GM18511 (cell line): Measurements from ENCODE around the gene XPNPEP3.
A peak's percentile ranks its signal among the peaks of the same experiment; 100 is the strongest.
"Not testable (repeated sequence)": the region's sequence is repeated elsewhere in the genome, so short reads cannot be mapped to it uniquely, and the experiment has no call there.

Experiments
- ATAC-seq: cut with Tn5 transposase; IDR thresholded peaks from one replicate; pipeline ENCODE4 v1.9.1; 2021; ENCODE audit warnings: mild to moderate bottlenecking, moderate library complexity; ENCODE audit not compliant: unreplicated experiment

XPNPEP3 gene

DNA sequence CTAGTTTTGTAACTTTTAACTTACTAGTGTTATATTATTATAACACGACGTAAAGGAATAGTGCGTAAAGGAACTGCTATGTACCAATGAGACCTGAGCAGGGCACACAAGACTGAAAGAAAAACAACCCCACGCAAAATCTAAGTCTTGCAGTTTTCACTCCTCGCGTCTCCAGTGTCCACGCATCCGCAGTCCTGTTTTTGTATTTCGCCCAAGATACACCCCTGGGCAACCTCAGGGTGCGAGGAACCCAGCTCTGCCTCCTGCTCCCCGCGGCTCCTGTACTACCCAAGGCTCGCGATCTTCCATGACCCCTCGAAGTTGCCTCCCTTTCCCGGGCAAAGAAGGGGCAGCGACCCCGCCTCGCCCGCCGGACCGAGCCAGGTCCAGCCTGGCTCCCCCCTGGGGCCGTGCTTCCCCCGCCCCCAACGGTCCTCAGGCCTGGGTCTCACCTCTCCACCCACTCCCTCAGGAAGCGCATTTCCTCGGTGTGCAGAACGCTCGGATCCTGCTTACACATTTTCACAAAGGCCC is 902 bp upstream of the XPNPEP3 start:
- ATAC-seq: peak; percentile 24

DNA sequence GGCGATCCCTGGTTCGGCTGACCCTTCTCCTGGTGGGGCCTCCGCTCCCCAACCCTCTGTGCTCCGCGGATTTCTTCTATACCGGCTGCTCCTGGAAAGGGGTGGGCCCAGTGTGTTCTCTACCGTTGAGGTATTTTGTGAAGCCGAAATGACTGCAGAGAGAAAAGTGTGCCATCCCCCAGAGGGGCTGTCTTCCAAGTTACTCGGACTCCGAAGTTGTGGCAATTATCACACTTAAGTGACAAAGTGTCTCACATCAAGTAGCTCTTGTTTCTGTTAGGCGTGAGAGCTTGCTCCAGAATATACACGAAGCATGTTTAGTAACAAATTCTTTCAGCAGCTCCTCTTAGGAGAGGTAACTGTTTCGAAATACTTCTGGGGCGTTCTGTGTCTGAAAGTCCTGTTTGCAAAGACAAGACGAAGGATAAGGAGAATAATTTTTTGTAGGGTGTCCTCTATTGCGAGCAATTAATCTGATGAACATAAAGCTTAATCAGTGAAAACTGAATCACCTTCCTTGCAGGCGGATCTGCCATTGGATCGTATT is 434 bp downstream of the XPNPEP3 start:
- ATAC-seq: no peak

DNA sequence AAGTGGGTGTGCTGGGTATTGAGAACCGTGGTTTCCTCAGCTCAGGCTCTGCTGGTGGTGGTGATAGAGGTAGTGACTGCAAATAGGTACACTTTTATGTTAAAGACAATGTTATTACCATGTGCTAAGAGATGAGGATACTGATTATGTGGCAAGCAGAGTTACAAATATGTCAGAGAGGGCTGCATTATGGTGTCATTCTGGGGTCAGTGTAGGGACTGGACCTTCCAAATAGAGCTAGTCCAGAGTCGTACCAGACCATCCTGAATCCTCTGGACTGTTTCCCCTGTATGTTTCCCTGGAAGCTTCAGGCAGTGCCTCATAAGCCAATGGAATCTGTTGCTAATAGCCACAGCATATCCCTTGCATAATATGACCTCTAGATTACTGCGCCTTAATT is 5.1 kb downstream of the XPNPEP3 start, which contains the start of gene DNAJB7:
DNAJB7 (minus strand) TSS at position 101 of the 400 bp plus-strand sequence. CDS start 119 bp downstream, outside the sequence.
- no peak for ATAC-seq

- no peak for ATAC-seq
Observed at GRCh38 chr22:40862537-40862936, 5.6 kb downstream of the XPNPEP3 start.

DNA sequence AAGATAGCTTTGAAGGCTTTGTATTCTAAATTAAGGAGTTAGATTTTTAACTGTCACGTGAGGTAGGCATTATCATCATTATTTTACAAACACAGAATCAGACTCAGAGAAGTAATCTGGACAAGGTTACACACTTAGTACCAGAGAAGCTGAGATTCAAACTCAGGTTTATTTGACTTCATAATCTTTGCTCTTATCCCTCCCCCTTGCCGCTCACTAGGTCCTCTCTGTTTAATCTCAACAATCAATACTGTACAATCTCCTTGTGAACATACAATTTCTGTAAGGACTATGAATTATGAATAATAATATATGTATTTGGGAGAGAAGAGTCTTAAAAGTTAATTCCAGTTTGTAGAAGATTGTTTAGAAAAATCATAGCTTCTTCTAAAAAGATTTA is 10.2 kb downstream of the XPNPEP3 start:
- no peak for ATAC-seq

DNA sequence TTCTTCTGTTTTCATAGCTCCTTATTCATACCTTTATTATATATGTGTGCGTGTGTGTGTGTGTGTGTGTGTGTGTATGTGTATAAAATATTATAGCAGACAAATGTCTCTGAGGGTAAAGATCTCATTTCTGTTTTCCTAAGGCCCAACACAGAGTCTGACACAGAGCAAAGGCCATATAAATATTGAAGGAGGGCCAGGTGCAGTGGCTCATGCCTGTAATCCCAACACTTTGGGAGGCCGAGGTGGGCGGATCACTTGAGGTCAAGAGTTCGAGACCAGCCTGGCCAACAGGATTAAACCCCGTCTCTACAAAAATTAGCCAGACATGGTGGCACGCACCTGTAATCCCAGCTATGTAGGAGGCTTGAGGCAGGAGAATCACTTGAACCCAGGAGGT is 11.4 kb downstream of the XPNPEP3 start:
- ATAC-seq: not testable (repeated sequence)

- no peak for ATAC-seq
Observed at GRCh38 chr22:40874016-40874415, 17.1 kb downstream of the XPNPEP3 start.

- ATAC-seq: no peak
Observed at GRCh38 chr22:40875111-40875510, 18.2 kb downstream of the XPNPEP3 start.

GRCh38 chr22:40876907-40877306 is 20.0 kb downstream of the XPNPEP3 start:
- ATAC-seq: no peak

DNA sequence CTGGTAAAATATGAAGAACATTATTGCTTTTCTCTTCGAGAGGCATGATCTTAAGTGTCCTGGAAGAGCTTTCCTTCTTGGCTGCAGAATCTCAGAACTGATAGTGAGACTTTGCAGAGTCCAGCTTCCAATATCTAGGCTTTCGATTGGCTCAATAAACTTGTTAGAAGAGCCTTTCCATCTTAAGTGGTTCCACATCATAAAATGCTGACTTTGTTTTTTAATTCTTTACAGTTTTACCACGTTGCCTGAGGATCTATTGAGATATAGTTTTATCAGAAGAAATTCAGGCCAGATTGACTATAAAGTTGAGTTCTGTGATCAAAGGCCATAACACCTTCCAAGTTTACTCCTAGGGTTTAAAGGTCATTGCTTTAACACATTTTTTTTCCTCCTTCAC is 20.5 kb downstream of the XPNPEP3 start:
- ATAC-seq: no peak

DNA sequence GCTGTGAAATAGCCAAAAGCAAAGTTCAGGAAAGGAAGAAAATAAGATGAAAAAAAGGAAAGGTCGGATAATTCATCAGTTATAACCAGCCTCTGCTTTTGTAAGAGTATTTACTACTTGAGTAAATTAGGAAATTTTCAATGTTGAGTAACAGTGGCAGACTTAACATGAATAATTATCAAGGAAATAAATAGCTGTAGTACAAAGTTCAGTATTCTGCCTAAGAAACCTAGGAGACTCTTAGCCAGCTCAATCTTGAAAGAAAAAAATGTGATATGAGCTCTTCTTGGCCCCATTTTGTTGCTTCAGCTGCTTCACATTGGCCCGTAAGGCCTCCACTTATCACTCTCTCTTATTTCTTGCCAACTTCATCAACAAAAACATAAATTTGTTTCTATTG is 22.0 kb downstream of the XPNPEP3 start:
- ATAC-seq: no peak

DNA sequence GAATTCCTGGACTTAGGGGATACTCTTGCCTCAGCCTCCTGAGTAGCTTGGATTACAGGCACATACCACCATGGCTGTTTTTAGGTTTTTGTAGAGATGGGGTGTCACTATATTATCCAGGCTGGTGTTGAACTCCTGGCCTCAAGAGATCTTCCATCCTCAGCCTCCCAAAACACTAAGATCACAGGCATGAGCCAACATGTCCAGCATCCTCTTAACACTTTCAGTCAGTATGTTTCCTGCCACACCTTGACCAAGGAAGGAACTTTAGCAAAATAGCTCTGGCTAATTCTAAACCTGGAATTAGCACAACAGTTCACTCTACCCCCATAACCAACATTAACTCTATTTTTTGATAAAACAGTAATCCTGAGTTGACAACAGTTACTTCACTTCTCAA is 32.2 kb downstream of the XPNPEP3 start:
- no peak for ATAC-seq

DNA sequence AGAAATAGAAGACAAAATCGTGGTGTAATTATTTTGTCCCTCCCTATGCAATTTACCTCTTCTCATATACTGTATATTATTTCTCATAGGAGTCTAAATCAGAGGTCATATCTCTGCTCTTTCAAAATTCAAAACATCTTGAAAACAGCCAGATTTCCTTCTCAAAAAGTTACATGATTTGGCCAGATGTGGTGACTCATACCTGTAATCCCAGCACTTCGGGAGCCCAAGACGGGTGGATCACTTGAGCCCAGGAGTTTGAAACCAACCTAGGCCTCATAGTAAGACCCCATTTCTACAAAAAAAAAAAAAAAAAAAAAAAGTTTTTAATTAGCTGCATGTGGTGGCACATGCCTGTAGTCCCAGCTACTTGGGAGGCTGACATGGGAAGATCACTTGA is 33.9 kb downstream of the XPNPEP3 start:
- ATAC-seq: no peak

DNA sequence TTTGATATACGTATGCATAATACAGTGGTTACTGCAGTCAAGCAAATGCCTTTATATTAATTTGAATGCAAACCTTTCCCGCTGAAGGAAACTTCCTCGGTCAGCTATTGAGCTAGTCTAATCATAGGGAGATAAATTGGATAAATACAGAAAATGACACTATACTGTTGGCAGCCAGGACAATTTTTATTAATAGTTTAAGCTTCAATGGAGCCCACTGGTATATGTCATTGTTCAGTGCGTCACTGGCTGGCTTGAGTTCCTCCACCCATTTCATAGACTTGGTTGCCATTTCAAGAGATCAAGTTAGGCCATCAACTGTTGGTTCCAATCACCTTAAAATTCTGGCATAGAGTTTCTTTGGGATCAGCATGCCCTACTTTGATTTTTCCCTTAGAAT is 37.5 kb downstream of the XPNPEP3 start:
- ATAC-seq: no peak

GRCh38 chr22:40898850-40899357 is 42.0 kb downstream of the XPNPEP3 start:
- ATAC-seq: no peak

GRCh38 chr22:40904101-40904500 is 47.2 kb downstream of the XPNPEP3 start:
- ATAC-seq: no peak

GRCh38 chr22:40908895-40909294 is 51.9 kb downstream of the XPNPEP3 start:
- ATAC-seq: no peak

DNA sequence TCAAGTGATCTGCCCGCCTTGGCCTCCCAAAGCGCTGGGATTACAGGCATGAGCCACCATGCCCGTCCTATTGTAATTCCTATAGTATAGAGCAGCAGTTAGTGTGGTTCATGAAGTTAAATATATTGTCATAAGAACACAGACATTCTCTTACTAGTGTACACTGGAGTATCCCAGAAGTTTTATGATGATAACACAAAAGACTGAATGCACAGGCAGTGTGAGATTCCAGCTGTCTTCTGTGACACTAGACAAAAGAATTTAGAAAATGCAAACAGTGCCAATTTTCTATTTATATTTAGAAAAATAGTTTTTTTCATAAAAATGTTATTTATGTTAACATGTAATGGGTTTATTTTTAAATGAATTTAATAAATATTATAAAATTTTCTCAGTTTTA is 54.8 kb downstream of the XPNPEP3 start:
- no peak for ATAC-seq

- not testable (repeated sequence) for ATAC-seq
Observed at GRCh38 chr22:40912987-40913386, 56.0 kb downstream of the XPNPEP3 start.

DNA sequence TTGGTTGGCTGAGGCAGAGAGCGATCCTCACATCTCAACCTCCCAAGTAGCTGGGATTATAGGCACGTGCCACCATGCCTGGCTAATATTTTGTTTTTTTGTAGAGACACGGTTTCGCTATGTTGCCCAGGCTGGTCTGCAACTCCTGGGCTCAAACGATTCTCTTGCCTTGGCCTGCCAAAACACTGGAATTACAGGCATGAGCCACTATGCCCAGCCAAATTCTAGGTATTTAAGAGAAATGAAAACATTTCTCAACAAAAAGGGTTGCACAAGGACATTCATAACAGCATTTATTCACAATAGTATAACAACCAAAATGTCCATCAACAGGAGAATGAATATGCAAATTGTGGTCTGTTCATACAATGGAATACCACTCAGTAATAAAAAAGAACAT is 62.5 kb downstream of the XPNPEP3 start:
- ATAC-seq: no peak

- no peak for ATAC-seq
Observed at GRCh38 chr22:40920526-40920925, 63.6 kb downstream of the XPNPEP3 start.

GRCh38 chr22:40922484-40923303 is 65.7 kb downstream of the XPNPEP3 start:
- ATAC-seq: no peak
